ENCODE measurements around the gene C19orf53.

The C19orf53 gene

GRCh38 chr19:13796301-13797057, 22.2 kb downstream of the C19orf53 start:
- DNase-seq: no peak

GRCh38 chr19:13797058-13797440, 22.8 kb downstream of the C19orf53 start:
- no peak for DNase-seq

GRCh38 chr19:13797870-13798269, 23.6 kb downstream of the C19orf53 start:
- DNase-seq: no peak

- DNase-seq: no peak
Observed at GRCh38 chr19:13799669-13800068, 25.4 kb downstream of the C19orf53 start.

GRCh38 chr19:13803038-13803437, 28.8 kb downstream of the C19orf53 start:
- DNase-seq: no peak

- no peak for DNase-seq
Observed at GRCh38 chr19:13804830-13805683, 30.8 kb downstream of the C19orf53 start.

- no peak for DNase-seq
Observed at GRCh38 chr19:13806728-13807127, 32.5 kb downstream of the C19orf53 start.

- DNase-seq: no peak
Observed at GRCh38 chr19:13807421-13808021, 33.3 kb downstream of the C19orf53 start.

GRCh38 chr19:13808856-13809255, 34.6 kb downstream of the C19orf53 start:
- no peak for DNase-seq

GRCh38 chr19:13812544-13812943, 38.3 kb downstream of the C19orf53 start:
- DNase-seq: no peak

- no peak for DNase-seq
Observed at GRCh38 chr19:13813147-13813546, 38.9 kb downstream of the C19orf53 start.

GRCh38 chr19:13814550-13814949, 40.3 kb downstream of the C19orf53 start:
- DNase-seq: no peak

- DNase-seq: no peak
Observed at GRCh38 chr19:13817018-13817614, 42.9 kb downstream of the C19orf53 start.

- DNase-seq: no peak
Observed at GRCh38 chr19:13817615-13818371, 43.5 kb downstream of the C19orf53 start.

GRCh38 chr19:13819238-13819637, 45.0 kb downstream of the C19orf53 start:
- no peak for DNase-seq

GRCh38 chr19:13821292-13821691, 47.0 kb downstream of the C19orf53 start:
- DNase-seq: no peak

- no peak for DNase-seq
Observed at GRCh38 chr19:13823256-13823655, 49.0 kb downstream of the C19orf53 start.

GRCh38 chr19:13823901-13824300, 49.6 kb downstream of the C19orf53 start:
- DNase-seq: no peak

- no peak for DNase-seq
Observed at GRCh38 chr19:13824703-13825102, 50.4 kb downstream of the C19orf53 start.

GRCh38 chr19:13825489-13826441, 51.5 kb downstream of the C19orf53 start:
- DNase-seq: no peak

GRCh38 chr19:13826652-13827235, 52.5 kb downstream of the C19orf53 start:
- DNase-seq: no peak

Measured in activated CD4-positive, alpha-beta T cell treated with anti-CD3 and anti-CD28 coated beads for 1 hour (primary cell).